Natural killer cell (primary cell): Measurements from ENCODE around the gene PDZD7. TPM values are rescaled to one million over a fixed set of nuclear protein-coding genes. Genes with fewer than 3 reads are reported as not detected.

Source experiments
- ATAC-seq, 3 donors: fragments of 150-1000 bp in 2 of 3; fragments of 200-7000 bp in 1 of 3; cut with Tn5 transposase; 1 replicate in 1 of 3; 2 replicates in 2 of 3; pipeline ENCODE4 v1.10.0; 2021; ENCODE audit warnings: mild to moderate bottlenecking in 2 of 3, moderate library complexity in 2 of 3
- DNase-seq, 2 donors: peaks; one replicate each; pipeline versions ENCODE4 v3.0.0 to v3.0.0-alpha.2; 2013 to 2021; ENCODE audit warnings: mixed read lengths in 1 of 2
- H3K27ac ChIP-seq: one replicate; pipeline ENCODE4 v1.5.1; 2013; ENCODE audit warnings: mild to moderate bottlenecking, low read length
- H3K27me3 ChIP-seq: one replicate; pipeline ENCODE4 v1.6.1; 2013; ENCODE audit warnings: low read length; ENCODE audit not compliant: control insufficient read depth, insufficient read depth
- H3K36me3 ChIP-seq: one replicate; pipeline ENCODE4 v1.6.1; 2013; ENCODE audit warnings: low read length; ENCODE audit not compliant: control insufficient read depth, insufficient read depth
- H3K4me1 ChIP-seq: one replicate; pipeline ENCODE4 v1.6.1; 2013; ENCODE audit warnings: low read length; ENCODE audit not compliant: control insufficient read depth, insufficient read depth
- H3K4me3 ChIP-seq: one replicate; pipeline ENCODE4 v1.5.1; 2013; ENCODE audit warnings: low read length
- H3K9me3 ChIP-seq: one replicate; pipeline ENCODE4 v1.6.1; 2013; ENCODE audit warnings: low read length; ENCODE audit not compliant: control insufficient read depth, insufficient read depth
- H3K27ac Mint-ChIP-seq, 2 donors: one replicate each; pipeline ENCODE4 v1.8.0; 2022; ENCODE audit warnings: mild to moderate bottlenecking in 2 of 2, mixed read lengths in 2 of 2, moderate library complexity in 1 of 2
- H3K27me3 Mint-ChIP-seq, 2 donors: one replicate each; pipeline ENCODE4 v1.8.0; 2022; ENCODE audit warnings: low read depth in 2 of 2, mixed read lengths in 2 of 2
- H3K36me3 Mint-ChIP-seq: one replicate; pipeline ENCODE4 v1.8.0; 2022; ENCODE audit warnings: mixed read lengths
- H3K4me1 Mint-ChIP-seq, 2 donors: one replicate each; pipeline ENCODE4 v1.8.0; 2022; ENCODE audit warnings: mixed read lengths in 2 of 2
- H3K4me3 Mint-ChIP-seq: one replicate; pipeline ENCODE4 v1.8.0; 2022; ENCODE audit warnings: mild to moderate bottlenecking, moderate library complexity, mixed read lengths
- H3K9me3 Mint-ChIP-seq, 2 donors: one replicate each; pipeline ENCODE4 v1.8.0; 2022; ENCODE audit warnings: mixed read lengths in 2 of 2
- CTCF ChIP-seq: fragments of 200-600 bp; IDR thresholded peaks from one replicate; pipeline ENCODE4 v1.8.0; 2022; ENCODE audit warnings: antibody characterized with exemption
- WGBS: methylation state at CpG from one replicate; pipeline ENCODE4 v1.1.7; 2013; ENCODE audit warnings: missing lambda C conversion rate; ENCODE audit not compliant: insufficient coverage; 5-methylcytosine and 5-hydroxymethylcytosine counted together
- intact Hi-C: fragments of 100-400 bp; cut with micrococcal nuclease; formaldehyde crosslinking; loops from one replicate; pipeline ENCODE4 v1.14.2; 2022
- total RNA-seq, 4 donors: library from RNA; stranded (reverse); fragments of 120-200 nt in 1 of 4; gene quantifications; one replicate each; pipeline versions ENCODE4 v1.2.3 to v1.2.4, GENCODE V29; 2013 to 2022

The PDZD7 gene
- total RNA-seq, 3 donors from 2014 or later (not counting 1 experiment from before 2014, with no cell fraction given) = 0.35 to 1.2 (median 0.52) TPM

GRCh38 chr10:100986952-100987684 lies 43.8 kb downstream of the PDZD7 start, which contains the start of the genes MRPL43 and TWNK:
Gene MRPL43, minus strand, starts transcription at chr10:100987497. Its CDS starts 54 bp downstream, at chr10:100987443.
Gene TWNK, plus strand, starts transcription at chr10:100987543. Its CDS starts 668 bp downstream, at chr10:100988211.
- under 1% methylated on average over 75 of the region's 75 CpGs for WGBS
- peak; percentile 89 to 97 (median 97) for ATAC-seq
- peak; percentile 76 to 91 for DNase-seq
- Mint-ChIP-seq H3K36me3 (peaks cover 9% of the 10 kb centered on the region), H3K27ac (peak within 1 kb of the TSS; percentile 76 to 91), H3K9me3 (peaks cover 0 to 3% of the 10 kb centered on the region in 2 donors), H3K4me3 (peak within 1 kb of the TSS; percentile 89), H3K27me3 (no peaks in the 10 kb centered on the region), H3K4me1 (peaks cover 10 to 26% of the 10 kb centered on the region in 2 donors)
- TF ChIP-seq CTCF = no peak
- Histone ChIP-seq H3K4me3 (peak within 1 kb of the TSS; percentile 78), H3K27ac (peak within 1 kb of the TSS; percentile 6), H3K27me3 (no peaks in the 10 kb centered on the region), H3K4me1 (peaks cover 23% of the 10 kb centered on the region), H3K9me3 (no peaks in the 10 kb centered on the region), H3K36me3 (peaks cover 19% of the 10 kb centered on the region)
- intact Hi-C loops = loop anchor here (1.0 kb wide), 1 partner anchor 11 kb away; no protein-coding TSS in a partner anchor

DNA sequence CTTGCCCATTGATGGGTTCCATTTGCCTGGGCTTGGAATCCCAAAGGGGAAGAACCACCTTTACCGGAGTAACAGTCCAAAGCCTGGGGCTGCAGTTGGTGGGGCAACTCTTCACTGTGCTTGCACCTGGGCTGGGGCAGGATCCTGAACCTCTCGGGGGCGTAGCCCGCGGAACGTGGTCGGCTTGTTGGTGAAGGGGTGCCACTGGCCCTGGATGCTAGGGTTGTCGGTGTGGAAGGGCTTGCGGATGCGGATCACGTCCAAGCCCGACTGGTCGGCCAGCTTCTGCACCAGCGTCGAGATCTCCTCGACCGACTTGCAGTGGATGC lies 44.3 kb downstream of the PDZD7 start:
- Mint-ChIP-seq H3K4me1 (peaks cover 10 to 26% of the 10 kb centered on the region in 2 donors), H3K4me3 (peak overlapping the region; percentile 89), H3K27ac (peak overlapping the region in 1 of 2 donors; percentile 91), H3K27me3 (no peaks in the 10 kb centered on the region), H3K36me3 (peaks cover 9% of the 10 kb centered on the region), H3K9me3 (peaks cover 0 to 3% of the 10 kb centered on the region in 2 donors)
- no peak for ATAC-seq
- no peaks in the 10 kb centered on the region for H3K9me3 ChIP-seq
- H3K4me1 ChIP-seq = peaks cover 23% of the 10 kb centered on the region
- intact Hi-C loops = no loop called here
- no peak for DNase-seq
- H3K4me3 ChIP-seq = peak overlapping the region; percentile 78
- WGBS = 33% methylated on average over 17 of the region's 17 CpGs
- H3K27me3 ChIP-seq = no peaks in the 10 kb centered on the region
- peaks cover 19% of the 10 kb centered on the region for H3K36me3 ChIP-seq
- TF ChIP-seq CTCF = no peak
- H3K27ac ChIP-seq = peak overlapping the region; percentile 6

- H3K27me3 ChIP-seq = no peaks in the 10 kb centered on the region
- peaks cover 9% of the 10 kb centered on the region for H3K36me3 Mint-ChIP-seq
- peaks cover 10 to 26% of the 10 kb centered on the region in 2 donors for H3K4me1 Mint-ChIP-seq
- DNase-seq (no peak), ATAC-seq (no peak)
- TF ChIP-seq CTCF = no peak
- peak overlapping the region; percentile 50 for H3K4me3 Mint-ChIP-seq
- peaks cover 0 to 3% of the 10 kb centered on the region in 2 donors for H3K9me3 Mint-ChIP-seq
- peaks cover 23% of the 10 kb centered on the region for H3K4me1 ChIP-seq
- no peaks in the 10 kb centered on the region for H3K9me3 ChIP-seq
- intact Hi-C loops = no loop called here
- peaks cover 16% of the 10 kb centered on the region for H3K36me3 ChIP-seq
- 100% methylated on average over 2 of the region's 5 CpGs for WGBS
- no peak overlapping the region for H3K27ac Mint-ChIP-seq
- H3K27me3 Mint-ChIP-seq = no peaks in the 10 kb centered on the region
- H3K4me3 ChIP-seq = no peak overlapping the region
- no peak overlapping the region for H3K27ac ChIP-seq
Observed at GRCh38 chr10:100985336-100985735, 45.6 kb downstream of the PDZD7 start.
